ENCODE measurements around the gene PIK3C2G.

- TF ChIP-seq, protein P1, sequence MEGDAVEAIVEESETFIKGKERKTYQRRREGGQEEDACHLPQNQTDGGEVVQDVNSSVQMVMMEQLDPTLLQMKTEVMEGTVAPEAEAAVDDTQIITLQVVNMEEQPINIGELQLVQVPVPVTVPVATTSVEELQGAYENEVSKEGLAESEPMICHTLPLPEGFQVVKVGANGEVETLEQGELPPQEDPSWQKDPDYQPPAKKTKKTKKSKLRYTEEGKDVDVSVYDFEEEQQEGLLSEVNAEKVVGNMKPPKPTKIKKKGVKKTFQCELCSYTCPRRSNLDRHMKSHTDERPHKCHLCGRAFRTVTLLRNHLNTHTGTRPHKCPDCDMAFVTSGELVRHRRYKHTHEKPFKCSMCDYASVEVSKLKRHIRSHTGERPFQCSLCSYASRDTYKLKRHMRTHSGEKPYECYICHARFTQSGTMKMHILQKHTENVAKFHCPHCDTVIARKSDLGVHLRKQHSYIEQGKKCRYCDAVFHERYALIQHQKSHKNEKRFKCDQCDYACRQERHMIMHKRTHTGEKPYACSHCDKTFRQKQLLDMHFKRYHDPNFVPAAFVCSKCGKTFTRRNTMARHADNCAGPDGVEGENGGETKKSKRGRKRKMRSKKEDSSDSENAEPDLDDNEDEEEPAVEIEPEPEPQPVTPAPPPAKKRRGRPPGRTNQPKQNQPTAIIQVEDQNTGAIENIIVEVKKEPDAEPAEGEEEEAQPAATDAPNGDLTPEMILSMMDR (IDR thresholded peaks at IDR 0.05): peak; percentile 40
- TF ChIP-seq ZFX (IDR thresholded peaks at IDR 0.05; ENCODE audit: borderline replicate concordance): no peak
Observed at GRCh38 chr12:18589316-18589715, 328.0 kb downstream of the PIK3C2G start.
